ENCODE results near the gene IST1.
"Not testable (repeated sequence)": the region's sequence is repeated elsewhere in the genome, so short reads cannot be mapped to it uniquely, and the experiment has no call there.

Gene IST1

GRCh38 chr16:71882505-71883167 lies 12.7 kb upstream of the IST1 start:
- DNase-seq = no peak

DNA sequence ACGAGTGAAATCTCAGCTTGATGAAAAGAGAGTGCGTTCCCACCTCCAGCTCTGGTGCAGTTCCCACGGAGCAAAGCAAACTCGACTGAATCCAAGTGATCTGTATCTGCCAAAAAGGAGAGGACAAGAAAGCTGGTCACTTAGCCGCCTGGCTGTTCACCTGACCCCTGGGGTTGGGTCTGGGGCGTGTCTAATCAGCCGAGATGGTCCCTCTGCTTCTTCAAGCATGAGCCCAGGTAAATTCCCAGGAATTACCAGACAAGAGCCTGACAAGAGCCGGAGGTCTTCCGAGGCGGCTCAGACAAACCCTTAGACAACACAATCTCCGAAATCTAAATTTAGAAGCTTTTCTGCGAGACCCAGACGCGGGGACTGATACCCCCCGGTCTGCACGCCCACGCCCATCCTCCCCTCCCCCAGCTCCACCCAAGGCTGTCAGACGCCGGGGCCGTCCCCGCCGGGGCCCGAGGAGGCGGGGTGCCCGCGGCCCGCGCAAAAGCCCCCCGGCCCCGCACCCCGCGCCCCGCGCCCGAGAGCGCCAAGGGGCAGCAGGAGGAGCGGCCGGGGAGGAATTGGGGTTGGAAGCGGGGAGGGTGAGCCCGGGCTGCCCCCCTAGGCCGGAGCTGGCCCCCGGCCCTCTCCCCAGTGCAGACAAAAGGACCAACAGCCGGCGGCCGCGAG lies 12.0 kb upstream of the IST1 start:
- DNase-seq = no peak

- no peak for DNase-seq
Measured at GRCh38 chr16:71883849-71884638, 11.3 kb upstream of the IST1 start, which contains the start of gene ZNF821. Gene ZNF821, minus strand, starts transcription at chr16:71884182. Its CDS starts 4,236 bp downstream, at chr16:71879946.

GRCh38 chr16:71885261-71885650 lies 10.1 kb upstream of the IST1 start:
- DNase-seq = no peak

- DNase-seq = no peak
Measured at GRCh38 chr16:71889147-71889546, 6.2 kb upstream of the IST1 start.

GRCh38 chr16:71893888-71894228 lies 1.5 kb upstream of the IST1 start:
- no peak for DNase-seq

GRCh38 chr16:71894229-71894920 lies 956 bp upstream of the IST1 start:
- DNase-seq = no peak

GRCh38 chr16:71895679-71896365 lies 491 bp downstream of the IST1 start:
- DNase-seq = no peak

GRCh38 chr16:71896764-71897368 lies 1.5 kb downstream of the IST1 start:
- DNase-seq = no peak

- DNase-seq = no peak
Measured at GRCh38 chr16:71899171-71899570, 3.8 kb downstream of the IST1 start.

DNA sequence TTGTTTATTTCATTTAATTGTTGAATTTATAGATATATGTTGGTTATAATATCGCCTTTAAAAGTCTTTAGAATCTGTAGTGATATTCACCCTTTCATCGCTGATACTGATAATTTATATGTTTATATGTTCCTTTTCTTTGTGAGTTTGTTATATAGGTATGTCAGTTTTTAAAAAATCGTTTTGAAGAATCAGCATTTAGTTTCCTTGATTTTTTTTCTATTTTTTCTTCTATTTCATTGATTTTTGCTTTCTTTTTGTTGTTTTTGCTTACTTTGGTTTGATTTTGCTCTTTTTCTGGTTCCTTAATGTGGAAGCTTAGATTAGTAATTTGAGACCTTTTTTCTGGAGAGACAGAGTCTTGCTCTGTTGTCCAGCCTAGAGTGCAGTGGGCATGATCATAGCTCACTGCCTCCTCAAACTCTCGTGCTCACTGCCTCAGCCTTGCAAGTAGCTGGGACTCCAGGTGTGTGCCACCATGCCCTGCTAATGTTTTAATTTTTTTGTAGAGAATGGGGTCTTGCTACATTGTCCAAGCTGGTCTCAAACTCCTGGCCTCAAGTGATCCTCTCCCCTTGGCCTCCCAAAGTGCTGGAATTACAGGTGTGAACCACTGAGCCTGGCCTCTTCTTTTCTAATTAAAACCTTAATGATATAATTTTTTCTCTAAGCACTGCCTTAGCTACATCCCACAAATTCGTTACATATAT lies 7.5 kb downstream of the IST1 start:
- DNase-seq = no peak

- no peak for DNase-seq
Measured at GRCh38 chr16:71903608-71904007, 8.3 kb downstream of the IST1 start.

DNA sequence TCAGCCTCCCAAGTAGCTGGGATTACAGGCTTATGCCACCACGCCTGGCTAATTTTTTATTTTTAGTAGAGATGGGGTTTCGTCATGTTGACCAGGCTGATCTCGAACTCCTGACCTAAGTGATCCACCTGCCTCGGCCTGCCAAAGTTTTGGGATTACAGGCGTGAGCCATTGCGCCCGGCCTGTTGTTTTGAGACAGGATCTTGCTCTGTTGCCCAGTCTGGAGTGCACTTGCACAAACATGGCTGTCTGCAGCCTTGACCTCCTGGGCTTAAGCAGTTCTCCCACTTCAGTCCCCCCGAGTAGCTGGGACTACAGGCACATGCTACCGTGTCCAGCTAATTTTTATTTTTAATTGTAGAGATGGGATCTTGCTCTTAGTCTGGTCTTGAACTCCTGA lies 8.9 kb downstream of the IST1 start:
- DNase-seq = no peak

DNA sequence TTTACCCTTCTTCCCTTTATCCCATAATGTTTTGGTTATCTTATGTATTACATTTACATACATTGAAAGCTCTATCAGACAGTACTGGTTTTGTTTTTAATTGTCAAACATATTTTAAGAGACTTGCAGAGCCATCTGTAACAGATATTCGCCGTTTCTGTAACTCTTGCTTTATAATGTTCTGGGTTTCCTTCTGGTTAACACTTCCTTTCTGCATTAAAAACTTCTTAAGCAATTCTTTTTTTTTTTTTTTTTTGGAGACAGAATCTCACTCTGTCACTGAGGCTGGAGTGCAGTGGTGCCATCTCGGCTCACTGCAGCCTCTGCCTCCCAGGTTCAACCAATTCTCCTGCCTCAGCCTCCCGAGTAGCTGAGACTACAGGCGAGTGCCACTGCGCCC lies 10.4 kb downstream of the IST1 start:
- not testable (repeated sequence) for DNase-seq

GRCh38 chr16:71911121-71911520 lies 15.8 kb downstream of the IST1 start:
- DNase-seq = no peak

- no peak for DNase-seq
Measured at GRCh38 chr16:71912534-71913275, 17.4 kb downstream of the IST1 start.

DNA sequence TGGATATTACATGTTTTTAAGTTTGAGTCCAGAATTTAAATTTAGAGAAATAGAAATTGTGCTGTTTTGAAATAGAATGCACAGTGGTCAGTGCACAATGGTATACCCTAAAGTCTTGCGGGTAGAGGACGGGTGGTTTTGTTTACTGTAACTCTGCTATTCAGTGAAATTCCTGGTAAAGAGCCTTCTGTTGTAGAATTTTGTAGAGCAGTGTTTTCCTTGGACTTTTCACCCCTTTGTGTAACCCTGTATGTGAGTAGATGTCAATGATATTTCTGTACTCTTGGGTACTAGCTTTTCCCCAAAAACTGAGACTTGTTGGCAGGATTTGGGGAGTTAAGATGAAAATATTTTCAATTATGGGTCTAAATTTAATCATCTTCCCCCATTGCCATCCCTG lies 19.5 kb downstream of the IST1 start:
- DNase-seq = no peak

DNA sequence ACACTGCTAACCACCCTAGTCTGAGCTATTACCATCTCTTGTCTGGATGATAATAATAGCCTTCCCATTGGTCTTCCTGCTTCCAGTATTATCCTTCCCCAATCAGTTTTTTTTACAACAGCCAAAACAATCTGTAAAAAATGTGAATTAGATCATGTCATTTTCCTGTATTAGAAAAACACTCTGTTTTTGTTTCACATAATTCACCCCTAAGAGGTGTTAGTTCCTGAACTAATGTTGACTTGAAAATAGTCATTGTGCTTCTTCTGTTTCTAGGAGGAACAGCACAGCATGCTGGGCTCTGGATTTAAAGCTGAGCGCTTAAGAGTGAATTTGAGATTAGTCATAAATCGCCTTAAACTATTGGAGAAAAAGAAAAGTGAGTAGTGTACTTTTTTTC lies 20.0 kb downstream of the IST1 start:
- DNase-seq = no peak

- no peak for DNase-seq
Measured at GRCh38 chr16:71916397-71916920, 21.1 kb downstream of the IST1 start.

GRCh38 chr16:71917900-71918299 lies 22.6 kb downstream of the IST1 start:
- DNase-seq = no peak

DNA sequence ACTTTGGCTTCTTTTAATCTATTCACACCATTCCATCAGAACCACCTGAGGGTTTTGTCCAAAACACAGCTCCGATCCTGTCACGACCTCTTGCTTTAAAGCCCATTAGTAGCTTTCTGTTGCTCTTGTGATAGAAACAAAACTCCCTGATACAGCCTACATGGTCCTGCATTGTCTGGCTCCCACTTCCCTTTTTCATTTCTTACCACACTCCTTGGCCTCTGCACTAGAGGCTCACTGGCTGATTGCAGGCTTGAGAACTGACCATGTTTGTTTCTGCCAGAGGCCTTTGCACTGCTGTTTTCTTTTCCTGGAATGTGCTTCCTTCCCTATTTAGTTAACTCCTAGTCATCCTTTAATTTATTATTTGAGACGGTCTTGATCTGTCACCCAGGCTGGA lies 23.7 kb downstream of the IST1 start:
- no peak for DNase-seq

Data from NCI-H2029 treated with DMSO at 0.1 percent for 48 hours (cell line).